ENCODE results near the gene IL24.
"Not testable (repeated sequence)": the region's sequence is repeated elsewhere in the genome, so short reads cannot be mapped to it uniquely, and the experiment has no call there.

Gene IL24

DNA sequence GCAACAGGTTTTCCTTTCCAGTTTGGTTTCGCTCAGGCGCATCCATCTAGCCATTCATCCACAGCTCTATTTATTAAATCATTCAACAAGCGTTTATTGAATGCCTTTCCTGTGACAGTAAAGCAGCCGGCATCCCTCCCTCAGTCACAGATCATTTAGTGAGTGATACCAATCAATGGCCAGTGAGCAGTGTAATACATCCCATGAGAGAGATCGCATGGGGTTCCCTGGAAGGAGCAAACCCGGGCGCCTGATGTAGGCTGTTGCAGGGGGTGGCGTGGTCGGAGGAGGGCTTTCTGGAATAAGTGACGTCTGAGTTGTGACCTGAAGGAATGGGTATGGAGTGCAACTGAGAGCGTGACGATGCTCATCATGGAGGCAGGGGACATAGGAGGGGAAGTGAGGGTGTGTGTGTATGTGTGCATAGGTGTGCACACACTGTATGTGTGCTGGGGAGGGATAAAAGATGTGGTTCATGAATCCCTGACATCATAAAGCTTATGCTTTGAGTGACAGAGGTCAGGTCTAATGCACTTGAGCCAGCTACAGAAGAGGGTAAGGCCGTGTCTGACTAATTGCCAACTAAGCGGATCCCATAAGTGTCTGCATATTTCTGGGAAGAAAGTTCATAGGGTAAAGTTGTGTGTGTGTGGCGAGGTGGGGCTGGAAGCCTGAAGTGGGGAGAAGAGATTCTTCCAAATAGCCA lies 17.9 kb downstream of the IL24 start:
- Histone ChIP-seq H3K4me1 (ENCODE audit: control insufficient read depth, insufficient read depth, low read length) (no peaks in the 10 kb centered on the region), H3K27me3 (ENCODE audit: control insufficient read depth, insufficient read depth, low read length) (peaks cover 8% of the 10 kb centered on the region), H3K36me3 (ENCODE audit: control insufficient read depth, insufficient read depth, low read length) (no peaks in the 10 kb centered on the region), H3K4me3 (ENCODE audit: low read depth, low read length) (no peak overlapping the region), H3K27ac (ENCODE audit: low read depth, low read length) (no peak overlapping the region), H3K9me3 (ENCODE audit: control insufficient read depth, insufficient read depth, low read length) (no peaks in the 10 kb centered on the region), H3K9ac (ENCODE audit: low read depth, low read length) (no peak overlapping the region)

- no peaks in the 10 kb centered on the region for H3K27me3 ChIP-seq (ENCODE audit: control insufficient read depth, insufficient read depth, low read length)
- H3K9me3 ChIP-seq (ENCODE audit: control insufficient read depth, insufficient read depth, low read length): no peaks in the 10 kb centered on the region
- no peak overlapping the region for H3K27ac ChIP-seq (ENCODE audit: low read depth, low read length)
- no peak overlapping the region for H3K9ac ChIP-seq (ENCODE audit: low read depth, low read length)
- H3K36me3 ChIP-seq (ENCODE audit: control insufficient read depth, insufficient read depth, low read length): no peaks in the 10 kb centered on the region
- no peak overlapping the region for H3K4me3 ChIP-seq (ENCODE audit: low read depth, low read length)
- H3K4me1 ChIP-seq (ENCODE audit: control insufficient read depth, insufficient read depth, low read length): no peaks in the 10 kb centered on the region
These were observed 18.9 kb downstream of the IL24 start for GRCh38 chr1:206916000-206916709.

- no peaks in the 10 kb centered on the region for H3K9me3 ChIP-seq (ENCODE audit: control insufficient read depth, insufficient read depth, low read length)
- no peak overlapping the region for H3K9ac ChIP-seq (ENCODE audit: low read depth, low read length)
- H3K36me3 ChIP-seq (ENCODE audit: control insufficient read depth, insufficient read depth, low read length): no peaks in the 10 kb centered on the region
- H3K27ac ChIP-seq (ENCODE audit: low read depth, low read length): no peak overlapping the region
- no peaks in the 10 kb centered on the region for H3K4me1 ChIP-seq (ENCODE audit: control insufficient read depth, insufficient read depth, low read length)
- H3K27me3 ChIP-seq (ENCODE audit: control insufficient read depth, insufficient read depth, low read length): no peaks in the 10 kb centered on the region
- H3K4me3 ChIP-seq (ENCODE audit: low read depth, low read length): no peak overlapping the region
These were observed 20.8 kb downstream of the IL24 start for GRCh38 chr1:206918076-206918475.

DNA sequence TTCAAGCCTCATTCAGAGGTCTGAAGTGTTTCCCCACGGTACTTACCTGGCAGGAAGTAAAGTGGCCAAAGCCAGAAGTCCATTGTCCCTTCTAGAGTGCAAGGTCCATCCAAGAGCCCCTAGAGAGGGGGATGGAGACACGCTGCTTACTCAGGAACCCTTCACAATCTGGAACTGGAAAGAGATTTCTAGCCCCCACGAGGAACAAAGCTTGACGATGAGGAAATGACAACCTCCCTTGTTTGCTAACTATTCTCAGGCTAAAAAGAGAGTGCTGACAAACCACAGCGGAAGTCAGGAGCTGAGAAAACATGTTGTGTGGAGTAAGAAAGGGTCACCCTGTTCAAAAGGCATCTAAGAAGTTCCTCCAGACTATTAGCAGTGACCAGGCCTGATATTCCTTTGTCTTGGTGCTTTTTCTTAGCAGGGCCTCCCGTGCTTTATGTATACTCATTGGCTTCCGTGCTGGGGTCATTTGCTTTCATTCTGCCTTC lies 24.6 kb downstream of the IL24 start, which contains the start of gene FCMR:
Gene FCMR (minus strand): TSS at position 170 of the 494 bp plus-strand sequence. CDS start 87 bp downstream, at position 83.
- no peak within 1 kb of the TSS for H3K9ac ChIP-seq (ENCODE audit: low read depth, low read length)
- H3K27ac ChIP-seq (ENCODE audit: low read depth, low read length): no peak within 1 kb of the TSS

GRCh38 chr1:206922524-206922923 lies 25.3 kb downstream of the IL24 start:
- Histone ChIP-seq H3K9ac (ENCODE audit: low read depth, low read length) (no peak overlapping the region), H3K36me3 (ENCODE audit: control insufficient read depth, insufficient read depth, low read length) (no peaks in the 10 kb centered on the region), H3K4me1 (ENCODE audit: control insufficient read depth, insufficient read depth, low read length) (no peaks in the 10 kb centered on the region)

More for the DNA sequence above, 24.6 kb downstream of the IL24 start, which contains the start of gene FCMR:
- Histone ChIP-seq H3K27me3 (ENCODE audit: control insufficient read depth, insufficient read depth, low read length) (no peaks in the 10 kb centered on the region), H3K4me1 (ENCODE audit: control insufficient read depth, insufficient read depth, low read length) (no peaks in the 10 kb centered on the region), H3K36me3 (ENCODE audit: control insufficient read depth, insufficient read depth, low read length) (no peaks in the 10 kb centered on the region), H3K9me3 (ENCODE audit: control insufficient read depth, insufficient read depth, low read length) (no peaks in the 10 kb centered on the region), H3K4me3 (ENCODE audit: low read depth, low read length) (no peak within 1 kb of the TSS)

DNA sequence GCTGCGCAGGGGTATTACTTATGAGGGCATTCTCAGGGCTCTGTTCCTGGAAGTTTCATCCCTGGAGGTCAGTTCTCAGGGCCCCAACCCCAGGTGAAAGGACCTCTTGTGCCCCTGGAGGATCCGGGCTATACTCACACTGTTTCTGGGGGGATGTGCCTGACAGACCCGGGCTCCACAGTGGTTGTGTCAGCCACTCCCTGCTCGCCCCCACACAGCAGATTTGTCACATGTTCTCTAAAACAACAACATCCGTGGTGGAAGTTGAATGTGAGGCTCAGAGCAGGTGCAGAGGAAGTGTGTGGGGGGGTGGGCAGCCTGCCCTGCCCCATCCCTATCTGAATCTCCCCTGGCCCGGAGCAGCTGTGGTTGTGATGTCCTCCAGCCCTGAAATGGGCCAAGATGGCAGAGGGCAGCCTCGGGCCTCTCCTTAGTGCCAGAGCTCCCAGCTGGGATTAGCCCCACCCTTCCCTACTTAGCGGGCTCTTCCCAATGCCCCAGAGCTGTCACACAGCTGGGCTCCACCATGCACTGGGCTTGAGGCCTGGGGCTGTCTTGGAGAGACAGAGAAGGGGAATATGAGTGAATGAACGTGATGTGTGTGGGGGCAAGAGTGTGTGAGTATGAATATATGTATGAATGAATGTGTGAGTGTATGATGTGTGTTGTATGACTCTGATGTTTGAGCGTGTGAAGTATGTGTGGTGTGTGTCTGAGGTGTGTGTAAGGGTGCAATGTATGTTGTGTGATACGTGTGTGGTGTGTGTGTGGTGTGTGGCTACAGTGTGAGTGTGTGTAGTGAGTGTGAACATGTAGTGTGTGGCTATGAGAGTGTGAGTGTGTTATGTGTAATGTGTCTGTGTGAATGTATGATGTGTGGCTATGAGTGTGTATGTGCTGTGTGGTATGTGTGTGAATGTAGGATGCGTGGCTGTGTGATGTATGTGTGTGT lies 26.0 kb downstream of the IL24 start:
- no peaks in the 10 kb centered on the region for H3K4me1 ChIP-seq (ENCODE audit: control insufficient read depth, insufficient read depth, low read length)
- no peaks in the 10 kb centered on the region for H3K36me3 ChIP-seq (ENCODE audit: control insufficient read depth, insufficient read depth, low read length)
- no peak overlapping the region for H3K27ac ChIP-seq (ENCODE audit: low read depth, low read length)
- no peak overlapping the region for H3K9ac ChIP-seq (ENCODE audit: low read depth, low read length)
- H3K27me3 ChIP-seq (ENCODE audit: control insufficient read depth, insufficient read depth, low read length): no peaks in the 10 kb centered on the region
- H3K9me3 ChIP-seq (ENCODE audit: control insufficient read depth, insufficient read depth, low read length): no peaks in the 10 kb centered on the region
- H3K4me3 ChIP-seq (ENCODE audit: low read depth, low read length): no peak overlapping the region

More at GRCh38 chr1:206922524-206922923, 25.3 kb downstream of the IL24 start:
- no peaks in the 10 kb centered on the region for H3K27me3 ChIP-seq (ENCODE audit: control insufficient read depth, insufficient read depth, low read length)
- H3K4me3 ChIP-seq (ENCODE audit: low read depth, low read length): no peak overlapping the region
- no peaks in the 10 kb centered on the region for H3K9me3 ChIP-seq (ENCODE audit: control insufficient read depth, insufficient read depth, low read length)
- no peak overlapping the region for H3K27ac ChIP-seq (ENCODE audit: low read depth, low read length)

DNA sequence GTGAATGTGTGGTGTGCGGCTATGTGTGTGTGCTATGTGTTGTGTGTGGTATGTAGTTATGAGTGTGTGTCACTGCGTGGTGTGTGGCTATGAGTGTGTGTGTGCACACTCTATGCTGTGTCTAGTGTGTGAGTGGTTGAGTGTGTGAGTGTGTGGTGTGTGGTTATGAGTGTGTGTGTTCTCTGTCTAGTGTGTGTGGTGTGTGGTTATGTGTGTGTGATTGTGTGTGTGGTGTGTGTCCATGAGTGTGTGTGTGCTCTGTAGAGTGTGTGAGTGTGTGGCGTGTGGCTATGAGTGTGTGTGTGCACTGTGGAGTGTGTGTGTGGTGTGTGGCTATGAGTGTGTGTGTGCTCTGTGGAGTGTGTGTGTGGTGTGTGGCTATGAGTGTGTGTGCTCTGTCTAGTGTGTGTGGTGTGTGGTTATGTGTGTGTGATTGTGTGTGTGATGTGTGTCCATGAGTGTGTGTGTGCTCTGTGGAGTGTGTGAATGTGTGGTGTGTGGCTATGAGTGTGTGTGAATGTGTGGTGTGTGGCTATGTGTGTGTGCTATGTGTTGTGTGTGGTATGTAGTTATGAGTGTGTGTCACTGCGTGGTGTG lies 26.8 kb downstream of the IL24 start:
- not testable (repeated sequence) for H3K9ac ChIP-seq (ENCODE audit: low read depth, low read length); H3K27ac ChIP-seq (ENCODE audit: low read depth, low read length); H3K9me3 ChIP-seq (ENCODE audit: control insufficient read depth, insufficient read depth, low read length); H3K27me3 ChIP-seq (ENCODE audit: control insufficient read depth, insufficient read depth, low read length); H3K4me1 ChIP-seq (ENCODE audit: control insufficient read depth, insufficient read depth, low read length); H3K4me3 ChIP-seq (ENCODE audit: low read depth, low read length); H3K36me3 ChIP-seq (ENCODE audit: control insufficient read depth, insufficient read depth, low read length)

- Histone ChIP-seq H3K9ac (ENCODE audit: low read depth, low read length) (no peak overlapping the region), H3K36me3 (ENCODE audit: control insufficient read depth, insufficient read depth, low read length) (no peaks in the 10 kb centered on the region), H3K9me3 (ENCODE audit: control insufficient read depth, insufficient read depth, low read length) (no peaks in the 10 kb centered on the region), H3K27ac (ENCODE audit: low read depth, low read length) (no peak overlapping the region), H3K27me3 (ENCODE audit: control insufficient read depth, insufficient read depth, low read length) (no peaks in the 10 kb centered on the region), H3K4me3 (ENCODE audit: low read depth, low read length) (no peak overlapping the region), H3K4me1 (ENCODE audit: control insufficient read depth, insufficient read depth, low read length) (no peaks in the 10 kb centered on the region)
These were observed 27.4 kb downstream of the IL24 start for GRCh38 chr1:206924592-206925105.

GRCh38 chr1:206925106-206925736 lies 28.0 kb downstream of the IL24 start:
- Histone ChIP-seq H3K36me3 (ENCODE audit: control insufficient read depth, insufficient read depth, low read length) (no peaks in the 10 kb centered on the region), H3K27me3 (ENCODE audit: control insufficient read depth, insufficient read depth, low read length) (no peaks in the 10 kb centered on the region), H3K4me1 (ENCODE audit: control insufficient read depth, insufficient read depth, low read length) (no peaks in the 10 kb centered on the region), H3K9ac (ENCODE audit: low read depth, low read length) (no peak overlapping the region), H3K9me3 (ENCODE audit: control insufficient read depth, insufficient read depth, low read length) (no peaks in the 10 kb centered on the region), H3K27ac (ENCODE audit: low read depth, low read length) (no peak overlapping the region), H3K4me3 (ENCODE audit: low read depth, low read length) (no peak overlapping the region)

GRCh38 chr1:206926286-206926685 lies 29.0 kb downstream of the IL24 start:
- H3K4me3 ChIP-seq (ENCODE audit: low read depth, low read length): no peak overlapping the region
- H3K9me3 ChIP-seq (ENCODE audit: control insufficient read depth, insufficient read depth, low read length): no peaks in the 10 kb centered on the region
- no peaks in the 10 kb centered on the region for H3K36me3 ChIP-seq (ENCODE audit: control insufficient read depth, insufficient read depth, low read length)
- no peaks in the 10 kb centered on the region for H3K4me1 ChIP-seq (ENCODE audit: control insufficient read depth, insufficient read depth, low read length)
- no peak overlapping the region for H3K27ac ChIP-seq (ENCODE audit: low read depth, low read length)
- H3K27me3 ChIP-seq (ENCODE audit: control insufficient read depth, insufficient read depth, low read length): no peaks in the 10 kb centered on the region
- H3K9ac ChIP-seq (ENCODE audit: low read depth, low read length): no peak overlapping the region

Data from HUES48 (cell line).